Stimulated activated CD4-positive, alpha-beta T cell treated with anti-CD3 and anti-CD28 coated beads, Interleukin-15, amount 100 ng/mL, for 24 hours (primary cell): ENCODE measurements around the gene ZNF335.
"Not testable (repeated sequence)": the region's sequence is repeated elsewhere in the genome, so short reads cannot be mapped to it uniquely, and the experiment has no call there.

Experiments used
- DNase-seq: peaks from one replicate; pipeline ENCODE4 v3.0.0-alpha.2; 2020

The ZNF335 gene

DNA sequence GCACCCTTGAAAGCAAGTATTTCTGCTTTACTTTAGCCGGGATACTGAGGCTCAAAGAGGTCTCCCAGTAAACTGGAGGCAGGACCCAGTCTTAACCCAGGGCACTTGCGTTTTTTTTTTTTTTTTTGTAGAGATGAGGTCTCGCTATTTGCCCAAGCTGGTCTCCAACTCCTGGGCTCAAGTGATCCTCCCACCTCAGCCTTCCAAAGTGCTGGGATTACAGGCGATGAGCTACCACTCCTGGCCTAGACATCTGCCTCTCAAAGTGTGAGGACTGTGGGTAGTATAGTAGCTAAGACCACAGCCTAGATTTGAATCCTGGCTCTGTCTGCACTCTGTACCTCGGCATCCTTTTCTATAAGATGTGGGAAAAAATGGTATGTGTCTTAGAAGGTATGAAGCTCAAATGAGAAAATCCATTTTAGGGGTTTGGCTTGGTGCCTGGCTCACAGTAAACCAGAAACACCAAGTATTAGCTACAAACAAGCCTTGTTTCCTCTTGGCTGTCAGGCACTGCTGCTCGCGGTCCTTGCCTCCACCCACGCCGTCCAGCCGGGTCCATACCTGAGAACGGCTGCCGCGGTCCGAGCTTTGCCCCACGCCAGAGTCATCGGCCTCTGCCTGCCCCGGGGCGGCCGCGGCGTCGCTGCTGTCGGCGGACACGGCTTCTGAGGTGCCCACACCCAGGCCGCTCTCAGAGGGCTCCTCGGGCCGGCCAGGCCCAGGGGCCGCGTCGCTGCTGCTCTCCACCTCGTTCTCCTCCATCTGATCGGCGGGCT is 1.2 kb downstream of the ZNF335 start:
- peak; percentile 37 for DNase-seq

DNA sequence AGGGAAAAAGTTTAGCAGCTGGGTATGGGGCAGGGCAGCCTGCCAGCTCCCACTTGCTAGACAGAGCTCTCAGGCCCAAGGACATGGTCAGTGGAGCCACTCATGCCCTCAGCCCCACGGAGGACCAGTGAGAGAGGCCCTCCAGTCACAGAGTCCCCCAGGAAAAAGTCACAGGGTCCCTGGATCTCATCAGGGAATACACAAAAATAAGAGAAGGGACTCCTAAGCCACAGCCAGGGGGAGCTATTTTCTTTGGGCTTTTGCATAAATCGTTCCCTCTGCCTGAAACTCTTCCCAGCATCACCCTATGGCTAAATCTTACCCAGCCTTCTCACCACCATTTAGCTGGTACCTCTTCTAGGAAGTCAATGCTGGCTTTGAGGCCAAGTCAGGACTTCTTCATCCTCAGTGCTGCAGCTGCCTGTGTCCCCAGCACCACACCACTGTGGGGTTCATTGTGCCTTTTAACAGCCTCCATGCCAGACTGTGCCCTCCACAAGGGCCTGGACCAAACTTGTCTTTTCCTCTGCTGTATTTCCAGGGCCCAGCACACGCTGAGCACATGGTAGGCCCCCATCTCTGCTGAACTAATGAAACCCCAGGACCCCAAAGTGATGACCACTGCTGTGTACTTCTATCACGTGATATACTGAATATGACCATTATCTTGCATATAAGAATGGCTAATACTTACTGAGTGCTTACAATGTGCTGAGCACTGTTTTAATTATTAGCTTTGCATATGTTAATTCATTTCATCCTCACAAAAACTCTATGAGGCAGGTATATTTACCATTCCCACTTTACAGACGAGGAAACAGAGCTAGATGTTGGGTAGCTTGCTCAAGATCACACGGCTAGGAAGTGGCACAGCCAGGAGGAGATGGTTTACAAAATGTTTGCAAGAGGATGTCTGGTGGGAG is 2.0 kb downstream of the ZNF335 start:
- no peak for DNase-seq

- no peak for DNase-seq
These were observed 2.9 kb downstream of the ZNF335 start for GRCh38 chr20:45968801-45969711.

GRCh38 chr20:45968081-45968671 is 3.8 kb downstream of the ZNF335 start:
- no peak for DNase-seq

- no peak for DNase-seq
These were observed 4.4 kb downstream of the ZNF335 start for GRCh38 chr20:45967551-45968080.

- no peak for DNase-seq
These were observed 6.6 kb downstream of the ZNF335 start for GRCh38 chr20:45965169-45966002.

GRCh38 chr20:45964006-45964400 is 8.0 kb downstream of the ZNF335 start:
- no peak for DNase-seq

DNA sequence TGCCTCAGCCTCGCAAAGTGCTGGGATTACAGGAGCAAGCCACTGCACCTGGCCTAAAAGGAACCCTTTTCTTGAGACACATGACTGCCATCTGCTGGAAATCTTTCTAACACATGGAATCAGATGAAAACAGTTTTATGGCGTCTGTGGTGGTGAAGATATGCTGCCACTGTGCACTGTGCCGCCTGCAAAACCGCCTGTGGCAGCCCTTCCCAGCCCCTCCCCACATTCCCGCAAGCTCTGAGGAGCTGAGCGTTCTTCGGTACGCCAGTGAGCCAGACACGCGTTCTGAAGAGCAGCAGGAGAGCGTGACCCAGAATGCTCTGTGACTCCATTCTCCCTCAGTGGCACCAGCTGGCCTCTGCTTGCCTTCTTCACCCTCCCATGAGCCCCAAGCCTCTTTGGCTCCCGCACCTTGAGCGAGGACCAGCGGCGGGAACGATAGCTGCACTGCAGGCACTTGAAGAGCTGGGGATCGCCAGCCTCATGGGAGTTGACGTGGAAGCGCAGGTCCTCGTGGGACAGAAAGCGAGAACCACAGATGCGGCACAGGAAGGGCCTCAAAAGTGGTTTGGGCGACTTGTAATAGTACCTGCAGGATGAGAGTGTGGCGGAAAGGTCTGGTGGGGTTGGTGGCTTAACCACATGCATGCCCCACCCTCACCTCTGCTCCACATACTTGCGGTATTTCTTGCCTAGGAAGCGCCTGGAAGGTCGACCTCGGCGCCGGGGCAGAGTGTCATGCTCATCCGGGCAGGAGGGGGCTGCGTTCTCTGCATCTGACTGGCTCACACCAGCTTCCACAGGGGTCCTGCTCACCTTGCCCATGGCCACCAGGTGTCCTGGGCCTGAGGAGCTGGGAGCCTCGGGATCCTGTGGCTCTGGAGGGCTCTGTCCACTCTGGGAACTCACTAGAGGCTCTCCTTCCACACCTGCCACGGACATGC is 8.7 kb downstream of the ZNF335 start:
- no peak for DNase-seq

- DNase-seq = no peak
These were observed 9.8 kb downstream of the ZNF335 start for GRCh38 chr20:45962031-45962755.

GRCh38 chr20:45959956-45960630 is 11.9 kb downstream of the ZNF335 start:
- DNase-seq = no peak

DNA sequence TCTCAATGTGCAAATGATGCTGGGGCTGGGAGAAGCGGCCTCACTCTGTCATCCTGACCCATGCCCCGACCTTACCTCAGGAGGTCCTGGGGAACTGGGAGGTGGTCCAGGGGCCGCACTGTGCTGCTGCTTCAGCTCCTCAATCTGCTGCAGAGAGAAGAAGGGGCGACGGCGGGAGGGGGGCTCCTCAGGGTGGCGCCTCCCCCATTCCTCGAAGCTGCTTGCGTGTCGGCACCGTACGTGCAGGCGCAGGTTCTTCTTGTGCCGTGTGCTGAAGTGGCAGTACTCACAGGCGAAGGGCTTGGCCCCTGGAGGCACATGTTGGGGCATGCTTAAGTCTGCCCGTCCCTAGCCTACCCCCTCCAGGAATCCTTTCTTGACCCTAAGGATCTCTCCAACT is 12.9 kb downstream of the ZNF335 start:
- DNase-seq = no peak

DNA sequence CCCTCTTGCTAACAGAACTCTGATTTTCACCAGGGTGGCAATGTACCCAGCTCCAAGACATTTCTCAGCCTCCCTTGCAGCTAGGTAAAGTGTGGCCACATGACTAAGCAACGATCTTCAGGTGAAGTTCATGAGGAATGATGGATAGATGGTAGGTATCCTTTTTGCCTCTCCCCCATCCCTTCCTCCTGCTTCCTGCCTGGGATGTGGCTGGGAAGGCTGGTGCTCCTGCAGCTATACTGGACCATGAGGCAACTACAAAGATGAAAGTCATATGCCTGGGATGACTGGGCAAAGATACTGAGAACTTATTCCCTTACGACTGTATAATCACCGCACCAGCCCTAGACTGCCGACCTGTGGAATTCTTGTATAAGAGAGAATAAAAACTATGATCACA is 13.4 kb downstream of the ZNF335 start:
- no peak for DNase-seq

DNA sequence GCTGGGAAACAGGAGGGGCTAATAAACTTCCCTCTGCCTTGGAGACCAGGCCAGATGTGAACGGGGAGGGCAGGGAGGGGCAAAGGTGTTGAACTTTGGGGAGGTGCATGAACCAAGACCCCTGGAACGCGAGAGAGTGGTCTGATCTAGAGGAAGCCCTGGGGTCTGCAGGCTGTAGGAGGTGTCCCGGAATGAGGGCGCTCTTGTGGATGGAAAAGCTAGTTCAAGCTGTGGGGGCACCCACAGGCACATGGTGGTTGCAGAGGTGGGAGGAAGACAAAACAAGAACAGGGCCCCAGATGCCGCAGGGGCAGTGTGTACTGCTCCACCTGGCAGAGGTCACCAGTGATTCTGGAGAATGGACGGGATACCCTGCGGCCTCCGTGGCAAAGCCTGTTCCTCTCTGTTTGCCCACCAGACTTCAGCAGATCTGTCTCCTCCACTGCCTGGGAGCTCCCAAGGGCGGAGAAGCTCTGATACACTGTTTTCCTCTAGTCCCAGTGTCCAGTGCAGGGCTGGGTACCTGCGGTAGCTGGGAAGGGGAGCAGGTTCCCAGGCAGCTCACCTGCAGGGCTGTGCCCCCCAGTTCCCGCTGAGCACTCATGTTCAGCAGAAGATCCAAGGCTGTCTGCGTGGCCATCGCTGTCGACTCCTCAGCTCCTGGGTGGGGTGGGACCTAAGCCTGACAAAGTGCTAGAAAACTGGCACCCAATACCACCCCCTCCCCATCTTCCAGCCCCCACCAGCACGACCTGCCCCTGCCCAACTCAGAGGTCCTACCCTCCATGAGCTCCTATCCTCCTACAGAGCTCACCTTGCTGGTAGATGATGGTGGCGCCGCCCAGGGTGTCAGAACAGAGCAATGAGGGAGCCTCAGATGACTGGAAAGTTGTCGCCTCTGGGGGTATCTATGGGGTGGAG is 14.7 kb downstream of the ZNF335 start:
- DNase-seq = no peak

DNA sequence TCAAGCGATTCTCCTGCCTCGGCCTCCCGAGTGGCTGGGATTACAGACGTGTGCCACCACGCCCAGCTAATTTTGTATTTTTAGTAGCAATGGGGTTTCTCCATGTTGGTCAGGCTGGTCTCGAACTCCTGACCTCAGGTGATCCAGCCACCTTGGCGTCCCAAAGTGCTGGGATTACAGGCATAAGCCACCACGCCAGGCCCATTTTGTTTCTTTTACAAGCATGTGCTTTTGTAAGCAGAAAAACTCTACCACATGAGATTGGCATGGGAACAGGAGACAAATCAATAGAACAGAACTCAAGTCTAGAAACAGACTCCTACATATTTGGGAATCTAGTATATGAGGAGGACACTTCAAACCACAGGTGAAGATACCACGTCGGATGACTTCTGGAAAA is 15.7 kb downstream of the ZNF335 start:
- DNase-seq = not testable (repeated sequence)

- no peak for DNase-seq
These were observed 18.3 kb downstream of the ZNF335 start for GRCh38 chr20:45953672-45954071.

- no peak for DNase-seq
These were observed 19.1 kb downstream of the ZNF335 start for GRCh38 chr20:45952861-45953260.
